Lower leg skin (tissue), 4 donors: ENCODE measurements around the gene ZNF800. TPM values are rescaled to one million over a fixed set of nuclear protein-coding genes. Genes with fewer than 3 reads are reported as not detected.

Experiments used
- DNase-seq, 2 donors: peaks; one replicate each; pipeline ENCODE4 v3.0.0-alpha.2; 2019; ENCODE audit warnings: low spot score in 2 of 2
- H3K4me3 ChIP-seq: fragments of 200-600 bp; sonication (generic); 2 replicates; pipeline ENCODE4 v1.5.1; 2017; ENCODE audit warnings: mild to moderate bottlenecking, low read depth; ENCODE audit not compliant: poor library complexity, severe bottlenecking
- CTCF ChIP-seq, 3 donors: fragments of 450-650 bp; IDR thresholded peaks; one replicate each; pipeline ENCODE4 v1.5.1; 2016; ENCODE audit warnings: antibody characterized with exemption in 3 of 3, mild to moderate bottlenecking in 3 of 3, moderate library complexity in 2 of 3
- POLR2A ChIP-seq, 2 donors: fragments of 450-650 bp; IDR thresholded peaks; one replicate each; pipeline ENCODE4 v1.6.1; 2016 to 2017; ENCODE audit warnings: antibody characterized with exemption in 2 of 2, mild to moderate bottlenecking in 1 of 2, moderate library complexity in 1 of 2
- whole genome bisulfite sequencing, 2 donors: methylation state at CpG; one replicate each; pipeline ENCODE4 v1.1.5; 2018; 5-methylcytosine and 5-hydroxymethylcytosine counted together
- intact Hi-C: fragments of 100-400 bp; cut with DNase I; formaldehyde crosslinking; loops from one replicate; pipeline ENCODE4 v1.15.0; 2023; ENCODE audit warnings: low total_unique reads
- total RNA-seq, 4 donors: library from RNA; depleted of rRNA; stranded (reverse); fragments of >200 nt; gene quantifications; one replicate each; pipeline ENCODE4 v1.1.0, GENCODE V29; 2016

ZNF800 gene
- total RNA-seq, 4 donors from 2014 or later = 43.3 to 60.9 (median 49.3) TPM

- intact Hi-C loops = no loop called here
- no peak for TF ChIP-seq POLR2A (IDR thresholded peaks at IDR 0.05)
- TF ChIP-seq CTCF (IDR thresholded peaks at IDR 0.05) = no peak
- no peak overlapping the region for H3K4me3 ChIP-seq
- no peak for DNase-seq
- 88 to 92% methylated on average over 7 of the region's 7 CpGs for WGBS, 2 donors
Observed at GRCh38 chr7:127349881-127350280, 42.6 kb downstream of the ZNF800 start.

- intact Hi-C loops = no loop called here
- WGBS, 2 donors = 90 to 94% methylated on average over 3 of the region's 3 CpGs
- H3K4me3 ChIP-seq = no peak overlapping the region
- no peak for DNase-seq
- TF ChIP-seq CTCF (IDR thresholded peaks at IDR 0.05) (no peak), POLR2A (IDR thresholded peaks at IDR 0.05) (no peak)
Observed at GRCh38 chr7:127348247-127348631, 44.3 kb downstream of the ZNF800 start.

GRCh38 chr7:127347567-127348246 lies 44.8 kb downstream of the ZNF800 start:
- TF ChIP-seq POLR2A (IDR thresholded peaks at IDR 0.05) (no peak), CTCF (IDR thresholded peaks at IDR 0.05) (no peak)
- H3K4me3 ChIP-seq = no peak overlapping the region
- intact Hi-C loops = no loop called here
- WGBS, 2 donors = 3% methylated on average over 61 to 79 of the region's 79 CpGs
- peak in 1 of 2 donors; percentile 88 for DNase-seq

- intact Hi-C loops = no loop called here
- no peak for DNase-seq
- no peak overlapping the region for H3K4me3 ChIP-seq
- WGBS, 2 donors = 66 to 79% methylated on average over 9 of the region's 9 CpGs
- TF ChIP-seq POLR2A (IDR thresholded peaks at IDR 0.05) = no peak
- TF ChIP-seq CTCF (IDR thresholded peaks at IDR 0.05) = no peak
Observed at GRCh38 chr7:127346575-127347256, 45.8 kb downstream of the ZNF800 start.

- DNase-seq = no peak
- H3K4me3 ChIP-seq = no peak overlapping the region
- intact Hi-C loops = no loop called here
- 57 to 71% methylated on average over 1 of the region's 1 CpG for WGBS, 2 donors
- no peak for TF ChIP-seq CTCF (IDR thresholded peaks at IDR 0.05)
- TF ChIP-seq POLR2A (IDR thresholded peaks at IDR 0.05) = no peak
Observed at GRCh38 chr7:127342596-127342995, 49.9 kb downstream of the ZNF800 start.
